ENCODE data around the gene CDKL2.
A peak's percentile ranks its signal among the peaks of the same experiment; 100 is the strongest.

CDKL2 gene

GRCh38 chr4:75630174-75630936 is at the start of gene CDKL2:
Gene CDKL2 (minus strand): TSS chr4:75630528. CDS start chr4:75625988, 4,540 bp downstream.
- Histone ChIP-seq H3K36me3 (ENCODE audit: control insufficient read depth in 1 of 2, insufficient read depth in 2 of 2, low read length in 2 of 2) (no peaks in the 10 kb centered on the region), H3K9ac (ENCODE audit: low read depth in 1 of 2, low read length in 2 of 2) (peak within 1 kb of the TSS in 1 of 2 donors; percentile 59), H3K27ac (ENCODE audit: low read depth, low read length) (no peak within 1 kb of the TSS), H3K27me3 (ENCODE audit: control insufficient read depth in 1 of 2, insufficient read depth in 2 of 2, low read length in 2 of 2) (no peaks in the 10 kb centered on the region), H3K9me3 (ENCODE audit: control insufficient read depth in 1 of 2, low read length in 2 of 2) (no peaks in the 10 kb centered on the region), H3K4me3 (ENCODE audit: low read depth in 1 of 2, low read length in 2 of 2) (peak within 1 kb of the TSS; percentile 70 to 74), H3K4me1 (ENCODE audit: control insufficient read depth in 1 of 2, insufficient read depth in 2 of 2, low read length in 2 of 2) (peaks cover 0 to 11% of the 10 kb centered on the region in 2 donors)

GRCh38 chr4:75678965-75679364 is 48.6 kb upstream of the CDKL2 start:
- H3K9ac ChIP-seq (ENCODE audit: low read depth in 1 of 2, low read length in 2 of 2) = no peak overlapping the region
- H3K4me1 ChIP-seq (ENCODE audit: control insufficient read depth in 1 of 2, insufficient read depth in 2 of 2, low read length in 2 of 2) = peaks cover 4 to 5% of the 10 kb centered on the region in 2 donors
- no peaks in the 10 kb centered on the region for H3K9me3 ChIP-seq (ENCODE audit: control insufficient read depth in 1 of 2, low read length in 2 of 2)
- no peaks in the 10 kb centered on the region for H3K27me3 ChIP-seq (ENCODE audit: control insufficient read depth in 1 of 2, insufficient read depth in 2 of 2, low read length in 2 of 2)
- H3K36me3 ChIP-seq (ENCODE audit: control insufficient read depth in 1 of 2, insufficient read depth in 2 of 2, low read length in 2 of 2) = no peaks in the 10 kb centered on the region
- no peak overlapping the region for H3K27ac ChIP-seq (ENCODE audit: low read depth, low read length)
- H3K4me3 ChIP-seq (ENCODE audit: low read depth in 1 of 2, low read length in 2 of 2) = no peak overlapping the region

GRCh38 chr4:75678473-75678872 is 48.1 kb upstream of the CDKL2 start:
- Histone ChIP-seq H3K36me3 (ENCODE audit: control insufficient read depth in 1 of 2, insufficient read depth in 2 of 2, low read length in 2 of 2) (no peaks in the 10 kb centered on the region), H3K27me3 (ENCODE audit: control insufficient read depth in 1 of 2, insufficient read depth in 2 of 2, low read length in 2 of 2) (no peaks in the 10 kb centered on the region), H3K4me3 (ENCODE audit: low read depth in 1 of 2, low read length in 2 of 2) (no peak overlapping the region), H3K9me3 (ENCODE audit: control insufficient read depth in 1 of 2, low read length in 2 of 2) (no peaks in the 10 kb centered on the region), H3K27ac (ENCODE audit: low read depth, low read length) (no peak overlapping the region), H3K4me1 (ENCODE audit: control insufficient read depth in 1 of 2, insufficient read depth in 2 of 2, low read length in 2 of 2) (peaks cover 8 to 10% of the 10 kb centered on the region in 2 donors), H3K9ac (ENCODE audit: low read depth in 1 of 2, low read length in 2 of 2) (no peak overlapping the region)

DNA sequence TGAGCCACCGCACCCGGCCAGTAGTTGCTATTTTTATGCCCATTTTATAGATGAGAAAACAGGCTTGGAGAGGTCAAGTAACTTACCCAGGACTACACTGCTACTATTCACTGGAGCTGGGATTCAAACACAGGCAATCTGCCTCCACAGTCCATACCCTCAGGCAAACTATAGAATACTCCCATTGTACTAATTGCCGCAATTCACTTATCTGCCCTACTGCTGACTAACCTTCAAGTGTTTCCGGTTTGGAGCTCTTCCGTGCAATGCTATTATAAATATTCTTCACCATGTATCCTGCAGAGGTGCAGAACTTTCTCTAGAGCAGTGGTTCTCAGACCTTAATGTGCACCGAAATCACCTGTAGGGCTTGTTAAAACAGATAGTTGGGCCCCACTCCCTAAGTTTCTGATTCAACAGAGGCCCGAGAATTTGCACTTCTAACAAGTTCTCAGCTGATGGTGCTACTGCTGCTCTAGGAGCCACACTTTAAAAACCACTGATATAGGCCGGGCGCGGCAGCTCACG is 44.7 kb upstream of the CDKL2 start:
- no peak overlapping the region for H3K9ac ChIP-seq (ENCODE audit: low read depth in 1 of 2, low read length in 2 of 2)
- H3K4me3 ChIP-seq (ENCODE audit: low read depth in 1 of 2, low read length in 2 of 2) = no peak overlapping the region
- H3K4me1 ChIP-seq (ENCODE audit: control insufficient read depth in 1 of 2, insufficient read depth in 2 of 2, low read length in 2 of 2) = peaks cover 22 to 28% of the 10 kb centered on the region in 2 donors
- H3K36me3 ChIP-seq (ENCODE audit: control insufficient read depth in 1 of 2, insufficient read depth in 2 of 2, low read length in 2 of 2) = no peaks in the 10 kb centered on the region
- H3K27ac ChIP-seq (ENCODE audit: low read depth, low read length) = no peak overlapping the region
- no peaks in the 10 kb centered on the region for H3K9me3 ChIP-seq (ENCODE audit: control insufficient read depth in 1 of 2, low read length in 2 of 2)
- H3K27me3 ChIP-seq (ENCODE audit: control insufficient read depth in 1 of 2, insufficient read depth in 2 of 2, low read length in 2 of 2) = no peaks in the 10 kb centered on the region

- Histone ChIP-seq H3K9me3 (ENCODE audit: control insufficient read depth in 1 of 2, low read length in 2 of 2) (no peaks in the 10 kb centered on the region), H3K4me3 (ENCODE audit: low read depth in 1 of 2, low read length in 2 of 2) (peak overlapping the region; percentile 95 to 98), H3K9ac (ENCODE audit: low read depth in 1 of 2, low read length in 2 of 2) (peak overlapping the region; percentile 63 to 96), H3K27me3 (ENCODE audit: control insufficient read depth in 1 of 2, insufficient read depth in 2 of 2, low read length in 2 of 2) (no peaks in the 10 kb centered on the region), H3K36me3 (ENCODE audit: control insufficient read depth in 1 of 2, insufficient read depth in 2 of 2, low read length in 2 of 2) (no peaks in the 10 kb centered on the region), H3K4me1 (ENCODE audit: control insufficient read depth in 1 of 2, insufficient read depth in 2 of 2, low read length in 2 of 2) (peaks cover 23 to 37% of the 10 kb centered on the region in 2 donors), H3K27ac (ENCODE audit: low read depth, low read length) (peak overlapping the region; percentile 94)
Measured at GRCh38 chr4:75673959-75674328, 43.6 kb upstream of the CDKL2 start.

- Histone ChIP-seq H3K27me3 (ENCODE audit: control insufficient read depth in 1 of 2, insufficient read depth in 2 of 2, low read length in 2 of 2) (no peaks in the 10 kb centered on the region), H3K9me3 (ENCODE audit: control insufficient read depth in 1 of 2, low read length in 2 of 2) (no peaks in the 10 kb centered on the region), H3K9ac (ENCODE audit: low read depth in 1 of 2, low read length in 2 of 2) (peak within 1 kb of the TSS; percentile 98 to 99), H3K4me3 (ENCODE audit: low read depth in 1 of 2, low read length in 2 of 2) (peak within 1 kb of the TSS; percentile 95 to 98), H3K27ac (ENCODE audit: low read depth, low read length) (peak within 1 kb of the TSS; percentile 96), H3K4me1 (ENCODE audit: control insufficient read depth in 1 of 2, insufficient read depth in 2 of 2, low read length in 2 of 2) (peaks cover 24 to 43% of the 10 kb centered on the region in 2 donors), H3K36me3 (ENCODE audit: control insufficient read depth in 1 of 2, insufficient read depth in 2 of 2, low read length in 2 of 2) (no peaks in the 10 kb centered on the region)
Measured at GRCh38 chr4:75673027-75673958, 43.0 kb upstream of the CDKL2 start, which contains the start of gene G3BP2. Gene G3BP2 (minus strand): TSS chr4:75673411. CDS start chr4:75662025, 11,386 bp downstream.

DNA sequence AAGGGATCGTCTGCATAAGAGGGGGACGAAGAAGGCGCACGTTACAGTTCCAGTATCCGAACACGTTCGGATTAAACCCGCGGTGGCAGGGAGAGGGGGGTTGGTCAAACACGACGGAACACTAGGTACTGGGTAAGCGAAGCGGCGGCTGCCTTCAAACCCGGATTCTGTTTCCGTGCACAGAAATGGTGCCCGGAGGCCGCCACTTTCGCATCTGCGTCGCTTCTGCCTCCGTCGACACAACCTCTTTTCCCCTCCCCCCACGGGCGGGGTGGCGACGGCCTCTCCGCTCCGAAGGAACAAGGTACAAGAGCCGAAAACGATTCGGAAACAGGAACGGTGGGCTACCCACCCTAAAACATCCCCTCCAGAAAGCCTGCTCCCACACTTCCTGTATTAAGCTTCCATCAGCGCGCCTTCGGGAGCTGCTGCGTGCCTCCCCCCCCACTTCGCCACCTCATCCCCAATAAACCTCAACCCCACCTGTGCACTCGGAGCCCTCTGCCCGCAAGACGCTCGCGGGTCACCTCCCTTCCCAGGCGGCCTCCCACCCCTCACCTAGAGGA is 42.2 kb upstream of the CDKL2 start:
- Histone ChIP-seq H3K27ac (ENCODE audit: low read depth, low read length) (peak overlapping the region; percentile 96), H3K27me3 (ENCODE audit: control insufficient read depth in 1 of 2, insufficient read depth in 2 of 2, low read length in 2 of 2) (no peaks in the 10 kb centered on the region), H3K4me3 (ENCODE audit: low read depth in 1 of 2, low read length in 2 of 2) (peak overlapping the region; percentile 93 to 98), H3K36me3 (ENCODE audit: control insufficient read depth in 1 of 2, insufficient read depth in 2 of 2, low read length in 2 of 2) (no peaks in the 10 kb centered on the region), H3K9ac (ENCODE audit: low read depth in 1 of 2, low read length in 2 of 2) (peak overlapping the region; percentile 98 to 99), H3K4me1 (ENCODE audit: control insufficient read depth in 1 of 2, insufficient read depth in 2 of 2, low read length in 2 of 2) (peaks cover 30 to 50% of the 10 kb centered on the region in 2 donors), H3K9me3 (ENCODE audit: control insufficient read depth in 1 of 2, low read length in 2 of 2) (no peaks in the 10 kb centered on the region)

DNA sequence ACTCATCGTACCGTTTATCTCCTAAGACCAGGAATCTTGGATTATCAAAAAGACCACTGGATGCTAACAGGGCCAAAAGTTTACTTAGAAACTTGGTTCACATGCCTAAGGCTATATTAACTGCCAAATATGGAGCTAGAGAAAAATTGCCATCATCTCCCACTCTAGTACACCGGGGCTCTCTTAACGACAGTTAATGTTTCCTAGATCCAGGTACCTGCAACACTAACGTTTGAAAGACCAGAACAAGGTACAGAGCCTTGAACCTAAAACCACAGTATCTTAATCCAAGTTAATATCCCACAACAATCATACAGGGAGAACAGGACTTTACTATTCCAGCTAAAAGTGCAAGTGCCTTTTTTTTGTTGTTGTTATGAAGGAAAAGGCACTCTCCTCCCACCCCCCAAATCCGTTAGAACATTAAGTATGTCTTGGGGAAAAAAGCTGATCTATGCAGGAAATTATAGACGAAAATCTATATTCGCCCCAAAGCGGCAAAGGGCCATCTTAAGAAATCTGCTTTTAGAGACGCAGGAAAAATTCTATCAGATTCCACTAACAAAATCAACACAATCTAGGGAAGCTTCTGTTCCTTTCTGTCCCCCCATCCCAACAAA is 41.6 kb upstream of the CDKL2 start:
- peaks cover 34 to 51% of the 10 kb centered on the region in 2 donors for H3K4me1 ChIP-seq (ENCODE audit: control insufficient read depth in 1 of 2, insufficient read depth in 2 of 2, low read length in 2 of 2)
- H3K27me3 ChIP-seq (ENCODE audit: control insufficient read depth in 1 of 2, insufficient read depth in 2 of 2, low read length in 2 of 2) = no peaks in the 10 kb centered on the region
- no peaks in the 10 kb centered on the region for H3K36me3 ChIP-seq (ENCODE audit: control insufficient read depth in 1 of 2, insufficient read depth in 2 of 2, low read length in 2 of 2)
- H3K9ac ChIP-seq (ENCODE audit: low read depth in 1 of 2, low read length in 2 of 2) = peak overlapping the region; percentile 98 to 99
- peak overlapping the region; percentile 93 to 98 for H3K4me3 ChIP-seq (ENCODE audit: low read depth in 1 of 2, low read length in 2 of 2)
- H3K27ac ChIP-seq (ENCODE audit: low read depth, low read length) = peak overlapping the region; percentile 96
- no peaks in the 10 kb centered on the region for H3K9me3 ChIP-seq (ENCODE audit: control insufficient read depth in 1 of 2, low read length in 2 of 2)

GRCh38 chr4:75668596-75668995 is 38.3 kb upstream of the CDKL2 start:
- Histone ChIP-seq H3K4me3 (ENCODE audit: low read depth in 1 of 2, low read length in 2 of 2) (no peak overlapping the region), H3K9me3 (ENCODE audit: control insufficient read depth in 1 of 2, low read length in 2 of 2) (no peaks in the 10 kb centered on the region), H3K27ac (ENCODE audit: low read depth, low read length) (no peak overlapping the region), H3K9ac (ENCODE audit: low read depth in 1 of 2, low read length in 2 of 2) (no peak overlapping the region), H3K27me3 (ENCODE audit: control insufficient read depth in 1 of 2, insufficient read depth in 2 of 2, low read length in 2 of 2) (no peaks in the 10 kb centered on the region), H3K36me3 (ENCODE audit: control insufficient read depth in 1 of 2, insufficient read depth in 2 of 2, low read length in 2 of 2) (no peaks in the 10 kb centered on the region), H3K4me1 (ENCODE audit: control insufficient read depth in 1 of 2, insufficient read depth in 2 of 2, low read length in 2 of 2) (peaks cover 26 to 47% of the 10 kb centered on the region in 2 donors)
